ENCODE data around the gene ABRACL. TPM values are rescaled to one million over a fixed set of nuclear protein-coding genes. Genes with fewer than 3 reads are reported as not detected.
"Not testable (repeated sequence)": the region's sequence is repeated elsewhere in the genome, so short reads cannot be mapped to it uniquely, and the experiment has no call there.

ABRACL gene
- total RNA-seq, 1 experiment from 2014 or later, result 33.6 TPM

- Histone ChIP-seq H3K27me3 (replicated peaks) (peaks cover 5% of the 10 kb centered on the region; the same call in 1 of the 2 replicates), H3K27ac (no peak overlapping the region), H3K4me1 (replicated peaks) (no peaks in the 10 kb centered on the region), H3K9me3 (replicated peaks) (no peaks in the 10 kb centered on the region), H3K4me3 (no peak overlapping the region), H3K36me3 (no peaks in the 10 kb centered on the region)
- no peak for DNase-seq (ENCODE audit: low read depth in 1 of 2, low spot score in 2 of 2)
Measured at GRCh38 chr6:139020689-139021088, 7.9 kb upstream of the ABRACL start.

- not testable (repeated sequence) for H3K4me1 ChIP-seq (replicated peaks); H3K4me3 ChIP-seq; H3K27ac ChIP-seq; H3K9me3 ChIP-seq (replicated peaks); DNase-seq (ENCODE audit: low read depth in 1 of 2, low spot score in 2 of 2); H3K36me3 ChIP-seq; H3K27me3 ChIP-seq (replicated peaks)
Measured at GRCh38 chr6:139025416-139025815, 3.1 kb upstream of the ABRACL start.

GRCh38 chr6:139027620-139028182, 844 bp upstream of the ABRACL start:
- Histone ChIP-seq H3K4me1 (replicated peaks) (peaks cover 9% of the 10 kb centered on the region; the same call in 1 of the 2 replicates), H3K4me3 (no peak overlapping the region; the same call in 1 of the 2 replicates), H3K27me3 (replicated peaks) (no peaks in the 10 kb centered on the region), H3K27ac (no peak overlapping the region), H3K36me3 (peaks cover 9% of the 10 kb centered on the region), H3K9me3 (replicated peaks) (no peaks in the 10 kb centered on the region)
- no peak for DNase-seq (ENCODE audit: low read depth in 1 of 2, low spot score in 2 of 2)

GRCh38 chr6:139028215-139028657, 309 bp upstream of the ABRACL start:
- Histone ChIP-seq H3K27me3 (replicated peaks) (no peaks in the 10 kb centered on the region), H3K4me3 (peak overlapping the region; percentile 73), H3K36me3 (peaks cover 9% of the 10 kb centered on the region), H3K9me3 (replicated peaks) (no peaks in the 10 kb centered on the region), H3K4me1 (replicated peaks) (peaks cover 9% of the 10 kb centered on the region; the same call in 1 of the 2 replicates), H3K27ac (no peak overlapping the region)
- no peak for DNase-seq (ENCODE audit: low read depth in 1 of 2, low spot score in 2 of 2)

- Histone ChIP-seq H3K4me1 (replicated peaks) (peaks cover 9% of the 10 kb centered on the region; the same call in 1 of the 2 replicates), H3K9me3 (replicated peaks) (no peaks in the 10 kb centered on the region), H3K36me3 (peaks cover 14% of the 10 kb centered on the region), H3K4me3 (peak overlapping the region; percentile 73), H3K27ac (peak overlapping the region; percentile 31; the same call in 1 of the 2 replicates), H3K27me3 (replicated peaks) (no peaks in the 10 kb centered on the region)
- DNase-seq (ENCODE audit: low read depth in 1 of 2, low spot score in 2 of 2), result peak in 1 of 2 experiments; percentile 47
Measured at GRCh38 chr6:139029470-139030227, 1.1 kb downstream of the ABRACL start.

- no peak overlapping the region for H3K27ac ChIP-seq
- H3K27me3 ChIP-seq (replicated peaks), result no peaks in the 10 kb centered on the region
- H3K9me3 ChIP-seq (replicated peaks), result no peaks in the 10 kb centered on the region
- no peak for DNase-seq (ENCODE audit: low read depth in 1 of 2, low spot score in 2 of 2)
- peaks cover 20% of the 10 kb centered on the region for H3K36me3 ChIP-seq
- no peak overlapping the region for H3K4me3 ChIP-seq
- peaks cover 9% of the 10 kb centered on the region; the same call in 1 of the 2 replicates for H3K4me1 ChIP-seq (replicated peaks)
Measured at GRCh38 chr6:139030228-139030963, 1.9 kb downstream of the ABRACL start.

- no peak for DNase-seq (ENCODE audit: low read depth in 1 of 2, low spot score in 2 of 2)
- H3K4me1 ChIP-seq (replicated peaks), result no peaks in the 10 kb centered on the region
- H3K4me3 ChIP-seq, result no peak overlapping the region
- H3K27me3 ChIP-seq (replicated peaks), result no peaks in the 10 kb centered on the region
- no peak overlapping the region for H3K27ac ChIP-seq
- peaks cover 16% of the 10 kb centered on the region for H3K36me3 ChIP-seq
- no peaks in the 10 kb centered on the region for H3K9me3 ChIP-seq (replicated peaks)
Measured at GRCh38 chr6:139037490-139037889, 8.9 kb downstream of the ABRACL start.

GRCh38 chr6:139044250-139044649, 15.7 kb downstream of the ABRACL start:
- Histone ChIP-seq H3K36me3 (peaks cover 4% of the 10 kb centered on the region; the same call in 1 of the 2 replicates), H3K9me3 (replicated peaks) (no peaks in the 10 kb centered on the region), H3K27me3 (replicated peaks) (no peaks in the 10 kb centered on the region), H3K4me3 (no peak overlapping the region), H3K4me1 (replicated peaks) (no peaks in the 10 kb centered on the region), H3K27ac (no peak overlapping the region)
- DNase-seq (ENCODE audit: low read depth in 1 of 2, low spot score in 2 of 2), result no peak

GRCh38 chr6:139047677-139048076, 19.1 kb downstream of the ABRACL start:
- no peaks in the 10 kb centered on the region for H3K36me3 ChIP-seq
- DNase-seq (ENCODE audit: low read depth in 1 of 2, low spot score in 2 of 2), result no peak
- H3K4me1 ChIP-seq (replicated peaks), result no peaks in the 10 kb centered on the region
- H3K9me3 ChIP-seq (replicated peaks), result no peaks in the 10 kb centered on the region
- H3K27ac ChIP-seq, result no peak overlapping the region
- H3K27me3 ChIP-seq (replicated peaks), result no peaks in the 10 kb centered on the region
- no peak overlapping the region for H3K4me3 ChIP-seq

- H3K4me3 ChIP-seq; H3K36me3 ChIP-seq; H3K4me1 ChIP-seq (replicated peaks); H3K27ac ChIP-seq; DNase-seq (ENCODE audit: low read depth in 1 of 2, low spot score in 2 of 2); H3K9me3 ChIP-seq (replicated peaks); H3K27me3 ChIP-seq (replicated peaks): not testable (repeated sequence)
Measured at GRCh38 chr6:139048912-139049311, 20.4 kb downstream of the ABRACL start.

- not testable (repeated sequence) for H3K4me3 ChIP-seq; H3K27ac ChIP-seq; H3K27me3 ChIP-seq (replicated peaks); H3K36me3 ChIP-seq; H3K4me1 ChIP-seq (replicated peaks); H3K9me3 ChIP-seq (replicated peaks); DNase-seq (ENCODE audit: low read depth in 1 of 2, low spot score in 2 of 2)
Measured at GRCh38 chr6:139050131-139050769, 21.7 kb downstream of the ABRACL start.

- DNase-seq (ENCODE audit: low read depth in 1 of 2, low spot score in 2 of 2), result no peak
- no peak overlapping the region for H3K4me3 ChIP-seq
- H3K4me1 ChIP-seq (replicated peaks), result no peaks in the 10 kb centered on the region
- H3K9me3 ChIP-seq (replicated peaks), result no peaks in the 10 kb centered on the region
- no peaks in the 10 kb centered on the region for H3K36me3 ChIP-seq
- H3K27ac ChIP-seq, result no peak overlapping the region
- H3K27me3 ChIP-seq (replicated peaks), result peaks cover 9% of the 10 kb centered on the region; the same call in 1 of the 2 replicates
Measured at GRCh38 chr6:139050770-139051313, 22.3 kb downstream of the ABRACL start.

- H3K9me3 ChIP-seq (replicated peaks), result no peaks in the 10 kb centered on the region
- H3K36me3 ChIP-seq, result no peaks in the 10 kb centered on the region
- peaks cover 9% of the 10 kb centered on the region; the same call in 1 of the 2 replicates for H3K27me3 ChIP-seq (replicated peaks)
- H3K4me3 ChIP-seq, result no peak overlapping the region
- DNase-seq (ENCODE audit: low read depth in 1 of 2, low spot score in 2 of 2), result no peak
- no peaks in the 10 kb centered on the region for H3K4me1 ChIP-seq (replicated peaks)
- no peak overlapping the region for H3K27ac ChIP-seq
Measured at GRCh38 chr6:139051396-139052060, 23.0 kb downstream of the ABRACL start.
